ENCODE measurements around the gene CALR3.
"Not testable (repeated sequence)": the region's sequence is repeated elsewhere in the genome, so short reads cannot be mapped to it uniquely, and the experiment has no call there.

Gene CALR3

GRCh38 chr19:16522559-16523377, 26.8 kb upstream of the CALR3 start:
- no peak for DNase-seq

- DNase-seq, result no peak
Measured at GRCh38 chr19:16521715-16522289, 25.8 kb upstream of the CALR3 start.

- DNase-seq, result no peak
Measured at GRCh38 chr19:16520986-16521624, 25.1 kb upstream of the CALR3 start.

- no peak for DNase-seq
Measured at GRCh38 chr19:16520074-16520973, 24.4 kb upstream of the CALR3 start.

GRCh38 chr19:16519230-16519687, 23.3 kb upstream of the CALR3 start:
- DNase-seq, result no peak

GRCh38 chr19:16518483-16519229, 22.7 kb upstream of the CALR3 start:
- no peak for DNase-seq

- no peak for DNase-seq
Measured at GRCh38 chr19:16518061-16518460, 22.1 kb upstream of the CALR3 start.

- DNase-seq, result no peak
Measured at GRCh38 chr19:16516923-16517610, 21.1 kb upstream of the CALR3 start.

- DNase-seq, result no peak
Measured at GRCh38 chr19:16516381-16516780, 20.4 kb upstream of the CALR3 start.

GRCh38 chr19:16514383-16515019, 18.5 kb upstream of the CALR3 start:
- DNase-seq, result no peak

- not testable (repeated sequence) for DNase-seq
Measured at GRCh38 chr19:16512611-16513010, 16.6 kb upstream of the CALR3 start.

- no peak for DNase-seq
Measured at GRCh38 chr19:16509141-16510061, 13.4 kb upstream of the CALR3 start.

- no peak for DNase-seq
Measured at GRCh38 chr19:16508546-16508945, 12.6 kb upstream of the CALR3 start.

- no peak for DNase-seq
Measured at GRCh38 chr19:16506961-16507360, 11.0 kb upstream of the CALR3 start.

- DNase-seq, result not testable (repeated sequence)
Measured at GRCh38 chr19:16506161-16506560, 10.2 kb upstream of the CALR3 start.

- DNase-seq, result no peak
Measured at GRCh38 chr19:16504271-16504670, 8.3 kb upstream of the CALR3 start.

GRCh38 chr19:16497837-16498236, 1.9 kb upstream of the CALR3 start:
- DNase-seq, result no peak

GRCh38 chr19:16497042-16497441, 1.1 kb upstream of the CALR3 start:
- no peak for DNase-seq

- DNase-seq, result no peak
Measured at GRCh38 chr19:16496613-16496983, 631 bp upstream of the CALR3 start.

GRCh38 chr19:16486476-16486875, 9.5 kb downstream of the CALR3 start:
- not testable (repeated sequence) for DNase-seq
